ENCODE results near the gene KANSL1.
"Not testable (repeated sequence)": the region's sequence is repeated elsewhere in the genome, so short reads cannot be mapped to it uniquely, and the experiment has no call there.

The KANSL1 gene

GRCh38 chr17:46106966-46107644 lies 86.1 kb downstream of the KANSL1 start:
- DNase-seq = no peak

DNA sequence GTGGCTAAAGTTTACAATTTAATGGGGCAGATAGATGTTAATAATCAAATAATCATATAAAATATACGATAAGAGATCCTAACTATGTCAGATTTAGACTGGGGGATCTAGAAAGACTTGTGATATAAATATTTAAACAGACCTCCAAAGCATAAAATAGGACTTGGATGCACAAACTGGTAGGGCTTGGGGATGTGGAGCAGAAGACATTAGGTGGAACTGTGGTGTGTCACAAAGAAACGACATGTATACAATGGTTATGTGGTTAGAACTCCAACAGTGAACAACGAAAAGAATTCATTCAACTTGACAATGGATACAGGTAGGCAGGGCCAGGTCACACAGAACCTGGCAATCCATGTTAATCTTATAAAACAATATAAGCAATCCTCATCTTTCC lies 90.4 kb downstream of the KANSL1 start:
- not testable (repeated sequence) for DNase-seq

DNA sequence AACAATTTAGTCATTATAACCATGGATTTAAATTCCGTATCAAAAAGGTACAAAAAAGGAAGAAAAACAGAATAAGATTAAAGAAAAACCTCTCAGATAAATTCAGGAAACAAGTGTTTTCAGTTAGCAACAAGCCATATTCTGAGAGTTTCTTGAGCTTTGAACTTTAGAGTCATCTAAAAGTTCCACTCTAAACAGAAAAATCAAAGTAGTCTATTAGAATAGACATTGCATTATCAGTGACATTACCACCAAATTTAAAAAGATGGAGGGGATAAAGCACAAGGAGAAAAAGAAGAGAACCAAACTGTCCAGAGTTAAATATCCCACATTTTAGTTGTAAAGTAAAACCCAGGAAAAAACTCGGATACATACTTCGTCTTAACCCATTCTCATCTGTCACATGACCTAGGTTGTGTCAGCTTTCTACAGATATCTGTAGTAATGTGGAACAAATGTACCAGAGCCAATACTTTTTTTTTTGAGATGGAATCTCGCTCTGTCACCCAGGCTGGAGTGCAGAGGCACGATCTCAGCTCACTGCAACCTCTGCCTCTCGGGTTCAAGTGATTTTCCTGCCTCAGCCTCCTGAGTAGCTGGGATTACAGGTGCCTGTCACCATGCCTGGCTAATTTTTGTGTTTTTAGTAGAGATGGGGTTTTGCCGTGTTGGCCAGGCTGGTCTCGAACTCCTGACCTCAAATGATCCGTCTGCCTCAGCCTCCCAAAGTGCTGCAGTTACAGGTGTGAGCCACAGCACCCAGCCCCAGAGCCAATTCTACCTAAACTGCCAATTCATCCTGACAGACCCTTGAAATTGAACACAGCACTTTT lies 91.2 kb downstream of the KANSL1 start:
- DNase-seq = not testable (repeated sequence)

DNA sequence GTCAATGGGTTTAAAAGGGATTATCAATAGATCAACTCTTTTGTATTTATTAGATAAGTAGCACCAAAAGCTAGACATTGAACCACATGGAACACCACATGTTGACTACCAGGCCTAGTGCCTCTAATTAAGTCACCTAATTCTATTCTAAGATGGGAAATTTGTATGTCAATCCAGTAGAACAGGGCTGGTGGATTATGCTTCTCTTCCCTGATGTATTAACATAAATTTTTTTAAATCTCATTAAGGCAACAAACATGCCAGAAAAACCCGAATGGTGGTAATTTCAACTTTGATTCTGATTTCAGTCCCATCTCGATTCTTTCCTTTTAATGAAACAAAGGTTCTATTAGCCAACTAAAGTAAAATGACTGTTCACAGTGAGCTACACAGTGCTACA lies 92.6 kb downstream of the KANSL1 start:
- no peak for DNase-seq

GRCh38 chr17:46099865-46100264 lies 93.4 kb downstream of the KANSL1 start:
- DNase-seq = no peak

- DNase-seq = no peak
Measured at GRCh38 chr17:46097497-46097896, 95.7 kb downstream of the KANSL1 start.

GRCh38 chr17:46092991-46093390 lies 100.2 kb downstream of the KANSL1 start:
- no peak for DNase-seq

DNA sequence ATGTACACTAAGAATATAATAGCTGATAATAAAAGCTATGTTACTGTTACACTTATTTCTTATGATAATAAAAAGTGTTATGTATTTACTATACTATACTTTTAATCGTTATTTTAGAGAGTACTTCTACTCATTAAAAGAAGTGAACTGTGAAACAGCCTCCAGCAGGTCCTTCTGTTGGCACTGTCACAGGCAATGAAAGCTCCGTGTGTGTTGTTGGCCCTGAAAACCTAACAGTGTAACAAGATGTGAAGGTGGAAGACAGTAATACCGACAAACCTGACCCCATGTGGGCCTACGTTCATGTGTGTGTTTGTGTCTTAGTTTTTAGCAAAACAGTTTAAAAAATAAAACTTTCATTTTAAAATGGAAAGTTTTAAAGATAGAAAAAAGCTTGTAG lies 102.4 kb downstream of the KANSL1 start:
- DNase-seq = no peak

DNA sequence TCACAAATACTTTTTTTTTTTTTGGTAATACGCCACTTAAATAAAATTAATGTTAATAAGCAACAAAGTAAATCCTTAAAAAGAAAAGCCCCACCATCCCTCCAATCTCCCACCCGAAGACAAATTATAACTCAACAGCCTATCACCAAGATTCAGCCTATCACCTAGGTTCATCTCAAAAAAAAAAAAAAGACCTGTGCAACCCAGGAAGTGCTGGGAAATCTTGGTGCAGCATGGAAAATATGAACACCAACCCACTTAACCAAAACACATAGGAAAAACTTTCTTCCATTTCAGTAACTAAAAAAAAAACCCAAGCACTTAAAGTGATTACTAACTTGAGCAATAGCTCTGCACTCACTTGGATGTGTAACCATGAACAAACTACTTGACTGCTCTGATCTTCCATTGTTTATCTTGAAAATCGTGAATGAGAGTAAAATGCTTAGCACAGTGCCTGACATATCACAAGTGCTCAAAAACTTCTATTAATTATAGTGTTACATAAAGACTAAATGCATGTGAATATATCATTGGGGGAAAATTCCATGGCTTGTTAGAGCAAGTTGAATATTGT lies 103.8 kb downstream of the KANSL1 start:
- no peak for DNase-seq

DNA sequence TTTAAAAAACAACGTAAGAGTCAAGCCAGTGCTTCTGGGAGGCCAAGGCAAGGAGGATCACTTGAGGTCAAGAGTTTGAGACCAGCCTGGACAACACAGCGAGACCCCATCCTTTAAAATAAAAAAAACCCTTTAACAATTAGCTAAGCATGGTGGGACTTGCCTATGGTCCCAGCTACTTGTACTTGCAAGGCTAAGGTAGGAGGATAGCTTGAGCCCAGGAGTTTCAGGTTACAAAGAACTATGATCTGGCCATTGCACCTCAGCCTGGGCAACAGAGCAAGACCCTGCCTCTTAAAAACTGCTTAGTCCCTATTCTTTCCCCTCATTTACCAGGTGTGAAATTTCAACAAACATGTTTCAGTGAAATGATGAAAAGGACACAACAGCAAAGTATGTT lies 104.6 kb downstream of the KANSL1 start:
- no peak for DNase-seq

GRCh38 chr17:46087871-46088270 lies 105.4 kb downstream of the KANSL1 start:
- not testable (repeated sequence) for DNase-seq

GRCh38 chr17:46086821-46087220 lies 106.4 kb downstream of the KANSL1 start:
- DNase-seq = no peak

GRCh38 chr17:46085522-46085921 lies 107.7 kb downstream of the KANSL1 start:
- no peak for DNase-seq

DNA sequence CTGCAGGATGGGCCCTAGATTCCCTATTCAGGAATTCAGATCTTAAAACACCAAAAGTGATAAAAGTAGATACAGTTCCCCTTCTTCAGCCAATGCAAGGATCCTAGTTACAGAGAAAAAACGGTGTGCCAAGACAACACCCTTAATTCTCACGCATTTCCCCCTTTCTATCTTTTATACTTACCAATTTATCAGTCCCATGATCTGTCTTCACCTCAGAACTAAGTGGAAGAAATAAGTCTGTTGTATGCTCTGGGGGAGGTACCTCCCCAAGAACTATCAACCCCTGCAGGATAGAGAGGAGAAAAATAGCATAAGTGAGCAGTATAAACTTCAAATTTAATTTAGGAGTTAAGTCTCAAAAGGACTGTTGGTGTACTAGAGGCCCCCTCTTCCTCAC lies 111.0 kb downstream of the KANSL1 start:
- no peak for DNase-seq

DNA sequence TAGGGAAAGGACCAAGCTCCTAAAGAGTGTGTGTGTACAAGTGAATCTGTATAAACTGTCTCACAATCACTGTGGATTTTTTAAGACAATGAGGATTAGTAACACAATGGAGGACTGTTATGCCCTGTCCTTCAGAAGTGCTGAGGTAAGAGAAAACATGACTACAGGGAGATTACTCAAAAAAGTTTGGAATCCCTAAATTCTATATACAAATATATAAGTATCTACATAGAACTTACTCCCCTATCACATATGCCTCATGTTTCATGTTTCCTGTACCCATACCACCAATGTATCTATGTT lies 112.3 kb downstream of the KANSL1 start:
- no peak for DNase-seq

GRCh38 chr17:46080118-46081017 lies 112.9 kb downstream of the KANSL1 start:
- DNase-seq = no peak

DNA sequence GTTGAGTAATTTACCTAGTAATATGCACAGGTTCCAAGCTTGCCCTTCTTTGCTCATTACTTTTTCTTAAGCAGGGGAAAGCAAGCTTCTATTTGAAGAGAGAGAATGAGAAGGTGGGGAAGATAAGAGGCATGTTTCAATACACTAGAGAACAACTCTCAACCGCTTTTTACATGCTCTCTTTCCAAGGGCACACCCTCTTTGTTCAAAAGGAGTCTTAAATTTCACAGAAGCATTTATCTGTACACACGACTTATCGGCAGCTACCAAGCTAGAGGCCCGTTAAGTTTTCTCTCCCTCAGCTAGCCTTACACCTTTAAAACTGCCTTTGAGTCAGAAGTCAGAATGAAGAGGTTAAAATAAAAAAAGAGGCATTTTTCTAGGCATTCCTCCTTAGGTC lies 114.6 kb downstream of the KANSL1 start:
- no peak for DNase-seq

GRCh38 chr17:46074540-46074939 lies 118.7 kb downstream of the KANSL1 start:
- DNase-seq = no peak

DNA sequence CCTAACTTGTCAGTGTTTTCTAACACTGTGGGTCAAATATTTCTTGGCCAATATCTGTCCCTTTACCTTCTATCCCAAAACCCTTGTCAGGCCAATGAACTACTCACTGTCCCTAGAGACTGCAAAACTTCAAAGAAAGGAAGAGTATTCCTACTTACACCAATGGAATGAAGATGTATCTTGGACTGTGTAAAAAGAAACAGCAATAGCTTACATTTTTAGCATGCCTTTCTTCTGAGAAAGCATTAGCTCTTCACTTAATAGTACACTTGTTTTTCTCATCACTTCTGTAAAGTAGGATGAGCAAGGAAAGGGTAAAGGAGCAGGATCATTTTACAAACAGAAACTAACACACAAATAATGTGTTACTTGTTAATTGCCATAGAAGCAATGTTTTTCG lies 120.2 kb downstream of the KANSL1 start:
- DNase-seq = no peak

DNA sequence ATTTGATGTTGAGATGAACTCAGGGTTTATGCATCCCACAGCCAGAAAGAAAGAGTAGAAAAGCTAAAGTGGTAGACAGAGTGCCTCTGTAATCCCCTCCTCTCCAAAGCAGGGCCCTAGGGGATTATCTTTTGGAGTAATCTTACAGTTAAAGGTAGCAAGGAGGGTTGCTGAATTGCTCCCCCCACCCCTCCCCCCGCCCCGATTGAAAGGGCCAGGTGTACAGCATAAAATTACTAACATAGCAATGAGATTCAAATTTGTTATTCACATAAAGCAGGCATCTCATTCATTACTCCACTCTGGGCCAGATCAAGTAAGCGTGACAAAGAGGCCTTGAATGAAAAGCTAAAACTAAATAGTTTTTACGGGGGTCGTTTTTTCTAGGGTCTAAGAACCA lies 121.4 kb downstream of the KANSL1 start:
- DNase-seq = no peak

DNA sequence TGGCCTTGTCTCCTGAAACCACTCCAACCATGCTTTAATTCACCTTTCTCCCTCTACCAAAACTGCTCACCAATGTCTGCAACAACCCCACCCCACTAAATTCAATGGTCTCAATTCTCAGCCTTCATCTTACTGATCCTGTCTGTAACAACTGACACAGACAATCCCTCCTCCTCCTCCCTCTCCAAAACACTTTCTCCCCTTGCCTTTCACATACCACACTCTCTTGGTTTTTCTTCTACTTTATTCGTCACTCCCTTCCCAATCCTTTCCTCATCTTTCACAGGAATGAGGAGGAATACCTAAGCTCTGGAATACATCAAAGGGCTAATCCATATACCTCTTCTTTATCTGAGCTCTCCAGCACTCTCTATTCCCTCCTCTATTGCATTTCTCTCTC lies 128.8 kb downstream of the KANSL1 start:
- no peak for DNase-seq

DNA sequence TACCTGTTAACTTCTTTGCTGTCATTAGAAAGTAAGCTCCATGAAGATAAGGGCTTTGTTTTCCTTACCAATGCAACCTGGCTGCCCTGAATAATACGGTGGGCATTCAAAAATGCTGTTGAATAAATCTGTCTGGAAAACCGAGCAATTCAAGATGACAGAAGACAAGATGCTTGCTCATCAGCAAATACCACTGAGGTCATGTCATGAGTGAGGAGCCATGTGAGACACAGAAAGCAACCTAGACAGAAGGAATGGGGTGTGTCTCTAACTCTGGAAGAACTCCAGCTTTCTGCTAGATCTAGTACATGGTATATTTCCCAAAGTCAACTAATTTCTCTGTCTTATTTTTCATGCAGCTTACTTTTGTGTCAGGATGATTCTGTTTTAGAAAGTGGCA lies 130.0 kb downstream of the KANSL1 start:
- no peak for DNase-seq

DNA sequence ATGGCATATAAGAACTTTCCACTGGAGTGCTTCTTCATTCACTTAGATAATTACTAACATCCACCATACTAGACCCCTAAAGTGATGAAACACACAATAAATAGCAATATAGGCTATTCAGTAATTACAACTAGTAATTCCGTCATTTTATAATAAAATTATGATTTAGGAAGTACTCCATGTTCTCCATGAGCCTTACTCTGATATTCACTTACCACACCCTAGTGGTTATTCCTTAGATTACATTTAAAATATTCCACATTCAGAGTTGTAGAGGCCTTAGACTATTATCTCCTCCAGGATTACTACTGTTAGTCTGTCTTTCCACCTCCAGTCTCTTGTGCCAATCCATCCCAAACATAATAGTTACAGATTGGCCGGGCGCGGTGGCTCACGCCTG lies 131.8 kb downstream of the KANSL1 start:
- DNase-seq = no peak
